GM18505 (cell line): ENCODE data around the gene QSOX2.

Experiments
- ATAC-seq: cut with Tn5 transposase; IDR thresholded peaks from one replicate; pipeline ENCODE4 v1.9.1; 2021; ENCODE audit not compliant: unreplicated experiment
- POLR2A ChIP-seq: IDR thresholded peaks from 4 replicates; pipeline ENCODE4 v1.6.1; 2011; ENCODE audit warnings: borderline replicate concordance; ENCODE audit not compliant: insufficient read depth, insufficient read length; ENCODE audit errors: extremely low read depth

QSOX2 gene

DNA sequence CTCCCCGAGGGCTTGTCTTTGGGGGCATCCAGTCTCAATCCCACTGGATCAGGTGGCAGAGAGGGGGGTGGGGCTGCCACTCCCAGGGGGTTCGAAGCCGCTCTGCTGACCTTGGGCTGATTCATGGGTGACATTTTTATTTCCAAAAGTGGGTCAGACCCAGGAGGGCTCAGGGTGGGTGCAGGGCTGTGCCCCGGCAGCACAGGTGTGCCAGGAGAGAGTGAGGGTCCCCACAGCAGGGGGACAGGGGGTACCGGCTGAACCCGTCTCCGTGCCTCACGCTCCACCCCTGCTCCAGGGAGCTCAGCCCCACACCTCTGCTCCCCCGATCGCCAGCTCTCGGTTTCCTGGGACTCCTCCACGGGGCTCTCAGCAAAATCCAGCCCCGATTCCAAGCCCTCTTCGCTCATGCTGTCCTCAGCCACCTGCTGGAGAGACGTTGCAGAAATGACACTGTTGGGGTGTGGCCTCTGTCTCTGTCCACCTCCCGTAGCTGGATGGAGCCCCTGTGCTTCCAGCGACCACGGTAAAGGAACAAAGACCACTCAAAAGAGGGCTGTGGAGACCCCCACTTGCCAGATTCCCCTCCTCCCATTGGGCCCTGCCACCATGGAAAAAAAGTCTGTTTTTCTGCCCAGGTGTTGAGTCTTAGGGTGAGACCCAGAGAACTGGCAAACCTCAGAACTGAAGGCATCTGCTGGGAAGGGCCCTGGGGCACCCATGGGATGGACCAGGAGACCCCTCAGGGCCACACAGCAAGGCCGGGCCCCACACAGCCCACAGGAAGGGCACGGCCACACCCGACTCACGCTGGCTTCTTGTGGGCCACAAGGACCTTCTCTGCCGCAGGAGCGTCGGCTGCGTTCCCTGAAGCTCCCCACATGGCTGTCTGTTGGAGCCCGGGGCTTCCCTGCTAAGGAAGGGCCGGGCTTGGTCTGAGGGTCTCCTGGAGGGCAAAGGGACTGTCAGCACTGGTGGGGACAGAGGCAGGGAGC lies 10.6 kb upstream of the QSOX2 start:
- ATAC-seq = no peak
- no peak for TF ChIP-seq POLR2A

DNA sequence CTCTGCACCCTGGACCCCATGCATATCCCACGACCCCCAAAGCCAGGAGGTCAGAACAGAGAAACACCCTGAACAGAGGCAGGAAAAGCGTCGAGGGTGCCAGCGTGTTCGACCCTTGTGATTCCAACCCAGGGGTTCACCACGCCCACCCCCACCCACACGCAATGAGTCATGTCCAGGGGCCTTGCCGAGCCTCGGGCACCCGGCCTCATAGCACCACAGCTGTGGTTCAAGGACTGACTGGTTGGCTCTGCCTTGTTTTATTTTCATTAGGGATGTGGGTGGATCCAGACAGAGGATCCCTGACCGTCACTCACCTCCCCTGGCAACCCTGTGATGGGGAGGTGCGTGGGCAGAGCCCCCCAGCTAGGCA lies 9.5 kb upstream of the QSOX2 start:
- ATAC-seq = no peak

DNA sequence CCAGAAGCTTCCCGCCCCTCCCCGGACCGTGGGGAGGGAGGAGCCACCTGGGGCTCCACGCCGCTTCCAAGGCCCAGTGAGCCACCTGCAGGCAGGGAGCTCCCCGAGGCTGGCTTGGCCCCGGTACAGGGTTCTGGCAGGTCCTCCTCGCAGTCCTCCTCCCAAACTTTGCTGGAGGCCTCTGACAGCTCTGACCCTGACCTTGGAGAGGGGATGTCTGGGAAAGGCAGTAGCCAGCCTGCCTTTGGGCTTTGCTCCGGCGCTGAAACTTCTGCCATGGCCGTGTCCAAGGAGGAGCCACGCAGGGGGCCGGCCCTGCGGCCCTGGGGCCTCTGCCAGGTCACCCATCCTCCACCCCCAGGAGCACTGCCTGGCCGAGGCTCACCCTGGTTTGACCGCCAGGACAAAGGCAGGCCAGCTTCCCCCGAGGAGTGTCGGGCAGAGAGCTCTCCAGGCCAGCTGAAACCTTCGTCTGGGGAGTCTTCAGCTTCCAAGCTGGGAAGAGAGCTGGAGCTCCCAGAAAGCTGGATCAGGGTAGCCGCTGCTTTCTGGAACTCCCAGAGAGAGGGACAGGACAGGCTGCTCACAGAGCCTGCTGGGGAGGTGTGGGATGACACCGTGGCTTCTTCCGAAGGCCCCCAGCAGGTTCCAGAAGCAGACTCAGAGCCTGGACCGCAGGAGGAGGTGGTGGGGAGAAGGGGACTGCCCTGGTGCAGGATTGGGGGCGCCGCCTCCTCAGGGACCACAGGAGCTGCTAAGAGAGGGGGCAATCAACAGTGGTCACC lies 9.0 kb upstream of the QSOX2 start:
- TF ChIP-seq POLR2A = no peak
- no peak for ATAC-seq

More for the DNA sequence above, 9.5 kb upstream of the QSOX2 start:
- TF ChIP-seq POLR2A = no peak

DNA sequence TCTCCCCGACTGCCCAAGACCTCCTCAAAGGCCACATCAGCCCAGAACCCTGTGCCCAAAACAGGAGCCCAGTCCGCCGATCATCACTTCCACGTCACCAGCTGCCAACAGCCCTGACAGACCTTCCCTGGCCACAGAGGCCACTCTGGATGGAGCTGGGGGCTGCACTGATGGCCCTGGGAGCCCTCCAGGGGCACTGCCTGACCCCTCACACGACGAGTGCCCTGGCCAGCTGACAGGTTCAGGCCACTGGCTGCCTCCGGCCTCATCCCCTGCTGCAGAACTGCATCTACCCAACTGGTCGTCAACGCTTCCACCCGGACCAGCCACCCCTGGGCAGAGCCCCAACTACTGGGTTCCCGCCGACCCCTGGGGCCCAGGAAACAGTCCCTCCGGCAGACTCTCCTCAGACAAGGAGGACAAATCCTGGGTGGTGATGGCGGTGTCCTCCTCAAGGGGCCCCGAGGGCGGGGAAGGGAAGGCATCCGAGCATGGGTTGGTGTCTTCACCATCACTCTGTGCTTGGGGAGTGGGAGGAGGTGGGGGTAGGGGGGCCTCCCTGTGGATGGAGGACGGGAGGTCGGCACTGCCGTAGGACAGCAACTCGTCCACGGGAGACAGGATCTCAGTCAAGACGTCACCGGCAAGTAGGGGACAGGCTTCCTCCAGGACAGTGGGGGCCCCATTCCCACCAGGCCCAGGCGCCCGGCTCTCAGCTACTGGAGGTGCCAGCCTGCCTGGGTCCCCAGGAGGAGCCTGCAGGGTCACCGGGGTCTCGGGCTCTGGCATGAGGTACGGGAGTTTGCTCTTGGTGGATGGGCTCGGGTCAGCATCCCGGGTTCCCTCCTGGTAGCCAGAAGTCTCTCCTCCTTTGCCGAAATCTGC lies 7.9 kb upstream of the QSOX2 start:
- ATAC-seq = no peak
- TF ChIP-seq POLR2A = no peak

DNA sequence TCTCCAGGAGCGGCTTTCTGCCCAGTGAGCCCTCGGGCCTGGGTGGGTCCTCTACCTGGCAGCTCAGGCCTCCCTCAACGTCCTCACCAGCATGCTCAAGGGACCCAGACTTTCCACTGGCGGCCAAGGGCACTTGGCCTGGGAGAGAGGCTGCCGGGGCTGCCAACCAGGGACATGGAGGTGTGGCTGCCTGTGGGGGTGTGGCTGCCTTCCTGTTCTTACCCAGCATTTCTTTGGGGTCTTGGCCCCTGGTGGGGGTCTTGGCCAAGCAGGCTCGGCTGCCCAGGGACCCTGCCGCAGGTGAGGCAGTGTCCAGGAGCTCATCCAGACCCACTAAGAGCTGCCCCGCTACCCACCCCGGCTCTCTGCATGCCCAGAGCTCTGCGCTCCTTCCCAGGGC lies 7.2 kb upstream of the QSOX2 start:
- no peak for TF ChIP-seq POLR2A
- no peak for ATAC-seq

DNA sequence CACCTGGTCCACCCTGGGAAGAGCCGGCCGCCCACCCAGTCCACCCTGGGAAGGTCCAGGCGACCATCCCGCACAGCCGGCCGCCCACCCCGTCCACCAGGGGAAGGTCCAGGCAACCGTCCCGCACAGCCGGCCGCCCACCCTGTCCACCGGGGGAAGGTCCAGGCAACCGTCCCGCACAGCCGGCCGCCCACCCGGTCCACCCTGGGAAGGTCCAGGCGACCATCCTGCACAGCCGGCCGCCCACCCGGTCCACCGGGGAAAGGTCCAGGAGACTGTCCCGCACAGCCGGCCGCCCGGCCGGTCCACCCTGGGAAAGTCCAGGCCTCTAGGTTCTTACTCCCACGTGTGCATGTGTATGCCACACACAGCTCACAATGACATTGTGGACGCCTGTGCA lies 6.7 kb upstream of the QSOX2 start:
- ATAC-seq = no peak

DNA sequence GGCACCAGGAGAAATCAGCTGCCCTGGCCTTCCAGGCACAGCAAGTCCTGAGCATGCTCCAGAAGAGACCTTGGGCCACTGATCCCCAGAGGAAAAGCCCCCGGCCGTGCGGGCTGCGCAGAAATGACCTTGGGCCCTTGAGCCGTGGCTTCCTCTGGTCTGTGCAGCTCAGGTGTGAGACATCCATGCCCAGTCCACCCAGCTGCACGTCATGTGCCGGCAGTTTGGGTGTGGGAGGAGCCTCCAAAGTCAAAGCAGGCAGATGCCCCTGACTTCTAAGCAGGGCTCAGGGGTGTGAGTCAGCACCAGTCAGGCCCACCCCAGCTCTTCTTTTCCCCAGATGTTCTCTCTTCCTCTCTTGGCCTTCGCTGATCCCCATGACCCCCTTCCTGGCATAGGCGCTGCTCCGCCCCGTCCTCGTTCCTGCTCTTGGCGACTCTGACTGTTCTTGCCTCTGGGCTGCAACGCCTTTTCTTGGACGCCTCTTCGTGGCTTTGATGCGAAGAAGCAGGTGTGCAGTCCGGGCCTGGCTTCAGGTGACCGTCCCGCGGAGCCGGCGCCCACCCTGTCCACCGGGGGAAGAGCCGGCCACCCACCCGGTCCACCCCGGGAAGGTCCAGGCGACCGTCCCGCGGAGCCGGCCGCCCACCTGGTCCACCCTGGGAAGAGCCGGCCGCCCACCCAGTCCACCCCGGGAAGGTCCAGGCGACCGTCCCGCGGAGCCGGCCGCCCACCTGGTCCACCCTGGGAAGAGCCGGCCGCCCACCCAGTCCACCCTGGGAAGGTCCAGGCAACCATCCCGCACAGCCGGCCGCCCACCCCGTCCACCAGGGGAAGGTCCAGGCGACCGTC lies 5.9 kb upstream of the QSOX2 start:
- no peak for TF ChIP-seq POLR2A

More for the DNA sequence above, 6.7 kb upstream of the QSOX2 start:
- TF ChIP-seq POLR2A = no peak

DNA sequence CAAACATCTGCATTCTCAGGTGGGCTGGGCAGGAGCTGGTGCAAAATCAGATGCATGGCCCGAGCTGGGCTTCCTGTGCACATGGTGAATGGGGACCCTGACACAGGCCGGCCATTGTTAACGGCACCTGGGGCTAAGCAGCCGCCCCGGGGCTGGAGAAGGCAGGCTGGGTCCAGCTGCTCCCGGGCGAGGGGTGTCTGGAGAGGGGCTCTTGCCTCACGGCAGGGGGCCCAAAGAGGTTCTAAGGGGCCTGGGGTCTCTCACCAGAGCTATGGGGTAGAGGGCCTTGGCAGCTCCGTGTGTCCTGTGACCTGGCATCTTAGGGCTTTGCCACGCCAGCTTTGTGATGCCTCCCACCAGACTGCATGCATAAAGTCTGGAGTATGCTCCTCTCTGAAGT lies 5.1 kb upstream of the QSOX2 start:
- no peak for TF ChIP-seq POLR2A

More for the DNA sequence above, 5.9 kb upstream of the QSOX2 start:
- no peak for ATAC-seq

DNA sequence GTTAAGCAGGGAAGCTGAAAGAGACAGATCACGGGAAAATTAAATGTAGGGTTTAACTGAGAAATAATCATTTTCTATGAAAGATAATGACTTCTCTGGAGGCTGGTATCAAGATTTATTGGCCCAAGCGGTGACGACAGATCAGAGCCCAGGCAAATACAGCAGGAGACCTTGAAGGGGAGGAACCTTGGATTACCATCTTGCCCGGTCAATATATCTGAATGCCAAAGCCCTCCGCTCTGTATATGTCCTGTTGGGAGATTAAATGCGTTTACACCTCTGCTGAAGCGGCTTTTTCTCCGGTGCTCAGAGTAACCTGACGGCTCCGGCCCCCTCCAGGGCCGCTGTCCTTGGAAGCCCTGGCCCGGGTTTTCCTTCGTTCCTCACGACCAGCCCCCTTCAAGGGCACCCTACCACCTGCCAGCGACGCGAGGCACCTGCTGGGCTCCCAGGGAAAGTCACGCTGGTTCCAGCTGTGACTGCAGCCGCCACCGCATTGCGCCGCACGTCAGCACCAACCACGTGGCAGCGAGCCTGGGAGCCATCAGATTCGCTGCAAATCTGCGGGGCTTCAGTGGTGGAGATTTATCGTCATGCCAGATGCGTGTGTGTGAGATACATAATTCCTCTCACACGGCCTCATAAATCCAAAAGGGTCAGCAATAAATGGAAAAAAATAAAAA lies 4.4 kb upstream of the QSOX2 start:
- no peak for ATAC-seq
- TF ChIP-seq POLR2A = no peak

More for the DNA sequence above, 5.1 kb upstream of the QSOX2 start:
- no peak for ATAC-seq

DNA sequence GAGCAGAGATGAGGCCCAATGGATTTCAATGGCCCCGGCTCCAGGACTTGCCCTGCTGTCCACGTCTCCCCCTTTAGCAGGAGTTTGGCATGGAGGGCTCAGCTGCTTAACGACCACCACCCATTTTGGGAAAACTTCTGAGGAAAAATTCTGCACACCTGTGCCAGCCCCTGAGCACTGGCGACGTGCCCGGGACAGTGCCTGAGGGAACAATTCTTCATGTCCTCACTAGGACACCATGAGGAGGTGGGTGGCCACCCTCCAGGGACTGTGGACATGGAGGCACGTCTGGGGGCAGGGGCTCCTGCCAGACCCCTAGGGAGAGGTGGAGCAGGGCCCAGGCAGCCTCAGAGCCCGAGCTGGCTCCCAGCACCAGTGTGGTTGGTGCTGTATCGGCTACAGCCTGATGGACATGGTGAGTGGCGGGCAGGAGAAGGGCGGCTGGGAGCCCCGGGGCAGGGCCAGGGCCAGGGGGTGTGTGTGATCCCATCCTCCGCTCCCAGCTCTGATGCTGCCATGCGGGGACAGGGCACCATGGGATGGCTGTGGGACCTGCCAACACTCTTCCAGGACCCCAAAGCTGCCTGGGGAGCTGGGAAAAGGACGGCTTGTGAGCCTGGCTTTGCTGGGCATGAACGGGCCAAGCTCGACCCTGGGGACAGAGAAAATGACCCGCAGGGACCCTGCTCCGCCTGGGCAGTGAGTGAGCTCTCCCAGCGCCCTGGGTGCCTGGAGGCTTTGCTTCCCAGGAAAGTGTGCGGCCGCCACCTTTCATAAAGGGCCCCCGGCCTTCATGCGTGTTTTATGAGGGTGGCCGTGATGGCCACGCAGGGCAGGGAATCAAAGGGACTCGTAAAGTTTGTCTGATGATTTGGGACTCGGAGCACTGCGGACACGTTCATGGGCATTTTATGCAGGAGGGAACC lies 3.6 kb upstream of the QSOX2 start:
- no peak for ATAC-seq
- TF ChIP-seq POLR2A = no peak
